ENCODE data around the gene HSPB8.

GRCh38 chr12:119216084-119216483 is 37.4 kb downstream of the HSPB8 start:
- TF ChIP-seq, protein P1, sequence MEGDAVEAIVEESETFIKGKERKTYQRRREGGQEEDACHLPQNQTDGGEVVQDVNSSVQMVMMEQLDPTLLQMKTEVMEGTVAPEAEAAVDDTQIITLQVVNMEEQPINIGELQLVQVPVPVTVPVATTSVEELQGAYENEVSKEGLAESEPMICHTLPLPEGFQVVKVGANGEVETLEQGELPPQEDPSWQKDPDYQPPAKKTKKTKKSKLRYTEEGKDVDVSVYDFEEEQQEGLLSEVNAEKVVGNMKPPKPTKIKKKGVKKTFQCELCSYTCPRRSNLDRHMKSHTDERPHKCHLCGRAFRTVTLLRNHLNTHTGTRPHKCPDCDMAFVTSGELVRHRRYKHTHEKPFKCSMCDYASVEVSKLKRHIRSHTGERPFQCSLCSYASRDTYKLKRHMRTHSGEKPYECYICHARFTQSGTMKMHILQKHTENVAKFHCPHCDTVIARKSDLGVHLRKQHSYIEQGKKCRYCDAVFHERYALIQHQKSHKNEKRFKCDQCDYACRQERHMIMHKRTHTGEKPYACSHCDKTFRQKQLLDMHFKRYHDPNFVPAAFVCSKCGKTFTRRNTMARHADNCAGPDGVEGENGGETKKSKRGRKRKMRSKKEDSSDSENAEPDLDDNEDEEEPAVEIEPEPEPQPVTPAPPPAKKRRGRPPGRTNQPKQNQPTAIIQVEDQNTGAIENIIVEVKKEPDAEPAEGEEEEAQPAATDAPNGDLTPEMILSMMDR (IDR thresholded peaks at IDR 0.05): no peak
- TF ChIP-seq EP300 (IDR thresholded peaks at IDR 0.05): no peak
- TF ChIP-seq POLR2A (IDR thresholded peaks at IDR 0.05): no peak
